Measurements from ENCODE around the gene PLCB2. TPM values are rescaled to one million over a fixed set of nuclear protein-coding genes. Genes with fewer than 3 reads are reported as not detected.

Gene PLCB2
- total and polyA plus RNA-seq, 2 experiments from 2014 or later = 9.5 to 13.8 TPM

DNA sequence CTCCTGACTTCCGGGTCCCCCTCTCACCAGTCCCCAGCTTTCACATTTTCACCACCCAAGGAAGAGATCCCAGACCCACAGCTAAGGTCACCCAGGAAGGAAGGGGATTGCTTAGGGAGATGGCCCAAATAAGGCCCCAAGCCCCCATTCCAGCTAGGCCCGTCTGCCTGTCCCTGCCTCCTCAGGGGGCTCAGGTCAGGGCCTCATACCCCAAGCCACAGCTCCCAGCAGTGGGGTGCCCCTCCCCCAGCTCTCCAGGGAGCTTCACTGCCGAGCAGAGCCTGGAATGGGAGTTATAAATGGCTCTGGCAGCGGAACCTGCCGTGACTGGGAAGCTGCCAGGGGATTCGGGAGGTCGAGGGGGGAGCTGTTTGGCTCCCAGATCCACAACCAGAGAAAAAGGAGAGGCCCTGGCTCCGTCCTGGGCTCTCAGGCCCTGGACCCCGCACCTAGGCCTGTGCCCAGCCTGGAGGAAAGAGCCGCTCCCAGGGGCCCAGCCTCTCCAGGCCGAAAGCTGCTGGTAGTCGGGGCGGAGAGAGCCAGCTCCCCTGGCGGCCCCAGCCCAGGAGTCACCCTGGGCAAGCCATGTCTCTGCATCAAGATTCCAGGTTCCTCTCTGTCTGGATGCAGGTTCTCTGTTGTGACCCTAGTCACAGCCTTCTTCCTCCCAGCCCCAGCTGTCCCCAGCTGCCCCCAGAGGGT, 32.5 kb upstream of the PLCB2 start:
- peak; percentile 12 for ATAC-seq
- peak overlapping the region; percentile 88 for H2AFZ ChIP-seq
- H3K27ac Mint-ChIP-seq = no peak overlapping the region
- peaks cover 20% of the 10 kb centered on the region for H3K27me3 Mint-ChIP-seq (ENCODE audit: insufficient read depth, low read depth, poor library complexity)
- H3K4me2 ChIP-seq = peak overlapping the region; percentile 38; the same call in 1 of the 2 replicates
- no peak overlapping the region for H3K4me3 ChIP-seq
- TF ChIP-seq EZH2 (IDR thresholded peaks at IDR 0.05; ENCODE audit: low read depth, unreplicated experiment) (no peak), ZNF331 (CRISPR knock-in tag; IDR thresholded peaks at IDR 0.05; ENCODE audit: low read depth) (no peak), CREB1 (CRISPR knock-in tag; IDR thresholded peaks at IDR 0.05; ENCODE audit: low read depth) (no peak), ZNF114 (CRISPR knock-in tag; IDR thresholded peaks at IDR 0.05) (no peak), STAT1 (IDR thresholded peaks at IDR 0.05; ENCODE audit: unreplicated experiment) (no peak), JUNB (IDR thresholded peaks at IDR 0.05; ENCODE audit: unreplicated experiment) (no peak), POLR2AphosphoS5 (IDR thresholded peaks at IDR 0.05; ENCODE audit: low read depth) (no peak), NANOG (IDR thresholded peaks at IDR 0.05; ENCODE audit: borderline replicate concordance) (no peak), EZH2phosphoT487 (IDR thresholded peaks at IDR 0.05; ENCODE audit: unreplicated experiment) (no peak)
- TF ChIP-seq, protein P1, sequence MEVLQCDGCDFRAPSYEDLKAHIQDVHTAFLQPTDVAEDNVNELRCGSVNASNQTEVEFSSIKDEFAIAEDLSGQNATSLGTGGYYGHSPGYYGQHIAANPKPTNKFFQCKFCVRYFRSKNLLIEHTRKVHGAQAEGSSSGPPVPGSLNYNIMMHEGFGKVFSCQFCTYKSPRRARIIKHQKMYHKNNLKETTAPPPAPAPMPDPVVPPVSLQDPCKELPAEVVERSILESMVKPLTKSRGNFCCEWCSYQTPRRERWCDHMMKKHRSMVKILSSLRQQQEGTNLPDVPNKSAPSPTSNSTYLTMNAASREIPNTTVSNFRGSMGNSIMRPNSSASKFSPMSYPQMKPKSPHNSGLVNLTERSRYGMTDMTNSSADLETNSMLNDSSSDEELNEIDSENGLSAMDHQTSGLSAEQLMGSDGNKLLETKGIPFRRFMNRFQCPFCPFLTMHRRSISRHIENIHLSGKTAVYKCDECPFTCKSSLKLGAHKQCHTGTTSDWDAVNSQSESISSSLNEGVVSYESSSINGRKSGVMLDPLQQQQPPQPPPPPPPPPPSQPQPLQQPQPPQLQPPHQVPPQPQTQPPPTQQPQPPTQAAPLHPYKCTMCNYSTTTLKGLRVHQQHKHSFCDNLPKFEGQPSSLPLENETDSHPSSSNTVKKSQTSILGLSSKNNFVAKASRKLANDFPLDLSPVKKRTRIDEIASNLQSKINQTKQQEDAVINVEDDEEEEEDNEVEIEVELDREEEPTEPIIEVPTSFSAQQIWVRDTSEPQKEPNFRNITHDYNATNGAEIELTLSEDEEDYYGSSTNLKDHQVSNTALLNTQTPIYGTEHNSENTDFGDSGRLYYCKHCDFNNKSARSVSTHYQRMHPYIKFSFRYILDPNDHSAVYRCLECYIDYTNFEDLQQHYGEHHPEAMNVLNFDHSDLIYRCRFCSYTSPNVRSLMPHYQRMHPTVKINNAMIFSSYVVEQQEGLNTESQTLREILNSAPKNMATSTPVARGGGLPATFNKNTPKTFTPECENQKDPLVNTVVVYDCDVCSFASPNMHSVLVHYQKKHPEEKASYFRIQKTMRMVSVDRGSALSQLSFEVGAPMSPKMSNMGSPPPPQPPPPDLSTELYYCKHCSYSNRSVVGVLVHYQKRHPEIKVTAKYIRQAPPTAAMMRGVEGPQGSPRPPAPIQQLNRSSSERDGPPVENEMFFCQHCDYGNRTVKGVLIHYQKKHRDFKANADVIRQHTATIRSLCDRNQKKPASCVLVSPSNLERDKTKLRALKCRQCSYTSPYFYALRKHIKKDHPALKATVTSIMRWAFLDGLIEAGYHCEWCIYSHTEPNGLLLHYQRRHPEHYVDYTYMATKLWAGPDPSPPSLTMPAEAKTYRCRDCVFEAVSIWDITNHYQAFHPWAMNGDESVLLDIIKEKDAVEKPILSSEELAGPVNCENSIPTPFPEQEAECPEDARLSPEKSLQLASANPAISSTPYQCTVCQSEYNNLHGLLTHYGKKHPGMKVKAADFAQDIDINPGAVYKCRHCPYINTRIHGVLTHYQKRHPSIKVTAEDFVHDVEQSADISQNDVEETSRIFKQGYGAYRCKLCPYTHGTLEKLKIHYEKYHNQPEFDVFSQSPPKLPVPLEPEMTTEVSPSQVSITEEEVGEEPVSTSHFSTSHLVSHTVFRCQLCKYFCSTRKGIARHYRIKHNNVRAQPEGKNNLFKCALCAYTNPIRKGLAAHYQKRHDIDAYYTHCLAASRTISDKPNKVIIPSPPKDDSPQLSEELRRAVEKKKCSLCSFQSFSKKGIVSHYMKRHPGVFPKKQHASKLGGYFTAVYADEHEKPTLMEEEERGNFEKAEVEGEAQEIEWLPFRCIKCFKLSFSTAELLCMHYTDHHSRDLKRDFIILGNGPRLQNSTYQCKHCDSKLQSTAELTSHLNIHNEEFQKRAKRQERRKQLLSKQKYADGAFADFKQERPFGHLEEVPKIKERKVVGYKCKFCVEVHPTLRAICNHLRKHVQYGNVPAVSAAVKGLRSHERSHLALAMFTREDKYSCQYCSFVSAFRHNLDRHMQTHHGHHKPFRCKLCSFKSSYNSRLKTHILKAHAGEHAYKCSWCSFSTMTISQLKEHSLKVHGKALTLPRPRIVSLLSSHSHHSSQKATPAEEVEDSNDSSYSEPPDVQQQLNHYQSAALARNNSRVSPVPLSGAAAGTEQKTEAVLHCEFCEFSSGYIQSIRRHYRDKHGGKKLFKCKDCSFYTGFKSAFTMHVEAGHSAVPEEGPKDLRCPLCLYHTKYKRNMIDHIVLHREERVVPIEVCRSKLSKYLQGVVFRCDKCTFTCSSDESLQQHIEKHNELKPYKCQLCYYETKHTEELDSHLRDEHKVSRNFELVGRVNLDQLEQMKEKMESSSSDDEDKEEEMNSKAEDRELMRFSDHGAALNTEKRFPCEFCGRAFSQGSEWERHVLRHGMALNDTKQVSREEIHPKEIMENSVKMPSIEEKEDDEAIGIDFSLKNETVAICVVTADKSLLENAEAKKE (CRISPR knock-in tag; IDR thresholded peaks at IDR 0.05) = no peak
- TF ChIP-seq, protein P2, sequence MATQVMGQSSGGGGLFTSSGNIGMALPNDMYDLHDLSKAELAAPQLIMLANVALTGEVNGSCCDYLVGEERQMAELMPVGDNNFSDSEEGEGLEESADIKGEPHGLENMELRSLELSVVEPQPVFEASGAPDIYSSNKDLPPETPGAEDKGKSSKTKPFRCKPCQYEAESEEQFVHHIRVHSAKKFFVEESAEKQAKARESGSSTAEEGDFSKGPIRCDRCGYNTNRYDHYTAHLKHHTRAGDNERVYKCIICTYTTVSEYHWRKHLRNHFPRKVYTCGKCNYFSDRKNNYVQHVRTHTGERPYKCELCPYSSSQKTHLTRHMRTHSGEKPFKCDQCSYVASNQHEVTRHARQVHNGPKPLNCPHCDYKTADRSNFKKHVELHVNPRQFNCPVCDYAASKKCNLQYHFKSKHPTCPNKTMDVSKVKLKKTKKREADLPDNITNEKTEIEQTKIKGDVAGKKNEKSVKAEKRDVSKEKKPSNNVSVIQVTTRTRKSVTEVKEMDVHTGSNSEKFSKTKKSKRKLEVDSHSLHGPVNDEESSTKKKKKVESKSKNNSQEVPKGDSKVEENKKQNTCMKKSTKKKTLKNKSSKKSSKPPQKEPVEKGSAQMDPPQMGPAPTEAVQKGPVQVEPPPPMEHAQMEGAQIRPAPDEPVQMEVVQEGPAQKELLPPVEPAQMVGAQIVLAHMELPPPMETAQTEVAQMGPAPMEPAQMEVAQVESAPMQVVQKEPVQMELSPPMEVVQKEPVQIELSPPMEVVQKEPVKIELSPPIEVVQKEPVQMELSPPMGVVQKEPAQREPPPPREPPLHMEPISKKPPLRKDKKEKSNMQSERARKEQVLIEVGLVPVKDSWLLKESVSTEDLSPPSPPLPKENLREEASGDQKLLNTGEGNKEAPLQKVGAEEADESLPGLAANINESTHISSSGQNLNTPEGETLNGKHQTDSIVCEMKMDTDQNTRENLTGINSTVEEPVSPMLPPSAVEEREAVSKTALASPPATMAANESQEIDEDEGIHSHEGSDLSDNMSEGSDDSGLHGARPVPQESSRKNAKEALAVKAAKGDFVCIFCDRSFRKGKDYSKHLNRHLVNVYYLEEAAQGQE (IDR thresholded peaks at IDR 0.05; ENCODE audit: unreplicated experiment) = no peak
- TF ChIP-seq, protein P3, sequence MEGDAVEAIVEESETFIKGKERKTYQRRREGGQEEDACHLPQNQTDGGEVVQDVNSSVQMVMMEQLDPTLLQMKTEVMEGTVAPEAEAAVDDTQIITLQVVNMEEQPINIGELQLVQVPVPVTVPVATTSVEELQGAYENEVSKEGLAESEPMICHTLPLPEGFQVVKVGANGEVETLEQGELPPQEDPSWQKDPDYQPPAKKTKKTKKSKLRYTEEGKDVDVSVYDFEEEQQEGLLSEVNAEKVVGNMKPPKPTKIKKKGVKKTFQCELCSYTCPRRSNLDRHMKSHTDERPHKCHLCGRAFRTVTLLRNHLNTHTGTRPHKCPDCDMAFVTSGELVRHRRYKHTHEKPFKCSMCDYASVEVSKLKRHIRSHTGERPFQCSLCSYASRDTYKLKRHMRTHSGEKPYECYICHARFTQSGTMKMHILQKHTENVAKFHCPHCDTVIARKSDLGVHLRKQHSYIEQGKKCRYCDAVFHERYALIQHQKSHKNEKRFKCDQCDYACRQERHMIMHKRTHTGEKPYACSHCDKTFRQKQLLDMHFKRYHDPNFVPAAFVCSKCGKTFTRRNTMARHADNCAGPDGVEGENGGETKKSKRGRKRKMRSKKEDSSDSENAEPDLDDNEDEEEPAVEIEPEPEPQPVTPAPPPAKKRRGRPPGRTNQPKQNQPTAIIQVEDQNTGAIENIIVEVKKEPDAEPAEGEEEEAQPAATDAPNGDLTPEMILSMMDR (conservative IDR thresholded peaks at IDR 0.05; ENCODE audit: low read depth in 2 of 2) = no peak
- TF ChIP-seq, protein P4, sequence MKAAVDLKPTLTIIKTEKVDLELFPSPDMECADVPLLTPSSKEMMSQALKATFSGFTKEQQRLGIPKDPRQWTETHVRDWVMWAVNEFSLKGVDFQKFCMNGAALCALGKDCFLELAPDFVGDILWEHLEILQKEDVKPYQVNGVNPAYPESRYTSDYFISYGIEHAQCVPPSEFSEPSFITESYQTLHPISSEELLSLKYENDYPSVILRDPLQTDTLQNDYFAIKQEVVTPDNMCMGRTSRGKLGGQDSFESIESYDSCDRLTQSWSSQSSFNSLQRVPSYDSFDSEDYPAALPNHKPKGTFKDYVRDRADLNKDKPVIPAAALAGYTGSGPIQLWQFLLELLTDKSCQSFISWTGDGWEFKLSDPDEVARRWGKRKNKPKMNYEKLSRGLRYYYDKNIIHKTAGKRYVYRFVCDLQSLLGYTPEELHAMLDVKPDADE (IDR thresholded peaks at IDR 0.05) = no peak
- H3K79me2 ChIP-seq (replicated peaks; ENCODE audit: insufficient read depth) = no peaks in the 10 kb centered on the region
- H3K9me3 Mint-ChIP-seq = no peaks in the 10 kb centered on the region
- no peaks in the 10 kb centered on the region for H3K36me3 ChIP-seq (ENCODE audit: insufficient read depth)
- no peaks in the 10 kb centered on the region for H3K9me2 ChIP-seq (ENCODE audit: insufficient read depth)
- no peaks in the 10 kb centered on the region for H4K20me1 ChIP-seq (replicated peaks; ENCODE audit: insufficient read depth)
- H3K4me3 Mint-ChIP-seq = no peak overlapping the region
- peaks cover 47% of the 10 kb centered on the region for H3K4me1 Mint-ChIP-seq
- no peaks in the 10 kb centered on the region; the same call in 2 of the 3 replicates for H3K36me3 Mint-ChIP-seq (ENCODE audit: low read depth)
- peaks cover 4% of the 10 kb centered on the region; the same call in 1 of the 2 replicates for H3K4me1 ChIP-seq (ENCODE audit: insufficient read depth)
- no peak for DNase-seq (ENCODE audit: low spot score)
- H3K27ac ChIP-seq (ENCODE audit: low read depth) = no peak overlapping the region
- H3K27me3 ChIP-seq (ENCODE audit: insufficient read depth) = no peaks in the 10 kb centered on the region
- H3F3A ChIP-seq (replicated peaks; ENCODE audit: low read depth) = no peaks in the 10 kb centered on the region

Measured in GM23338 (cell line).